BLaER1 (cell line): ENCODE measurements around the gene IL17RE.
"Not testable (repeated sequence)": the region's sequence is repeated elsewhere in the genome, so short reads cannot be mapped to it uniquely, and the experiment has no call there.

ENCODE experiments used
- H3K27ac ChIP-seq: shearing (Covaris generic); formaldehyde crosslinking; 2 replicates; pipeline ENCODE4 v1.8.1; 2022
- H3K27me3 ChIP-seq: shearing (Covaris generic); formaldehyde crosslinking; 2 replicates; pipeline ENCODE4 v1.8.1; 2022
- H3K36me3 ChIP-seq: shearing (Covaris generic); formaldehyde crosslinking; 2 replicates; pipeline ENCODE4 v1.8.1; 2022
- H3K4me1 ChIP-seq: shearing (Covaris generic); formaldehyde crosslinking; 2 replicates; pipeline ENCODE4 v1.8.1; 2022
- H3K4me2 ChIP-seq: shearing (Covaris generic); formaldehyde crosslinking; 2 replicates; pipeline ENCODE4 v1.8.1; 2022
- H3K4me3 ChIP-seq: shearing (Covaris generic); formaldehyde crosslinking; 2 replicates; pipeline ENCODE4 v1.8.1; 2022
- H3K9ac ChIP-seq: shearing (Covaris generic); formaldehyde crosslinking; 2 replicates; pipeline ENCODE4 v1.8.1; 2022
- H3K9me3 ChIP-seq: shearing (Covaris generic); formaldehyde crosslinking; 2 replicates; pipeline ENCODE4 v1.8.1; 2022
- H4K20me1 ChIP-seq: shearing (Covaris generic); formaldehyde crosslinking; 2 replicates; pipeline ENCODE4 v1.8.1; 2022
- Cebpa-rat ChIP-seq: shearing (Covaris generic); IDR thresholded peaks from 2 replicates; pipeline ENCODE4 v1.8.1; 2022

IL17RE gene

DNA sequence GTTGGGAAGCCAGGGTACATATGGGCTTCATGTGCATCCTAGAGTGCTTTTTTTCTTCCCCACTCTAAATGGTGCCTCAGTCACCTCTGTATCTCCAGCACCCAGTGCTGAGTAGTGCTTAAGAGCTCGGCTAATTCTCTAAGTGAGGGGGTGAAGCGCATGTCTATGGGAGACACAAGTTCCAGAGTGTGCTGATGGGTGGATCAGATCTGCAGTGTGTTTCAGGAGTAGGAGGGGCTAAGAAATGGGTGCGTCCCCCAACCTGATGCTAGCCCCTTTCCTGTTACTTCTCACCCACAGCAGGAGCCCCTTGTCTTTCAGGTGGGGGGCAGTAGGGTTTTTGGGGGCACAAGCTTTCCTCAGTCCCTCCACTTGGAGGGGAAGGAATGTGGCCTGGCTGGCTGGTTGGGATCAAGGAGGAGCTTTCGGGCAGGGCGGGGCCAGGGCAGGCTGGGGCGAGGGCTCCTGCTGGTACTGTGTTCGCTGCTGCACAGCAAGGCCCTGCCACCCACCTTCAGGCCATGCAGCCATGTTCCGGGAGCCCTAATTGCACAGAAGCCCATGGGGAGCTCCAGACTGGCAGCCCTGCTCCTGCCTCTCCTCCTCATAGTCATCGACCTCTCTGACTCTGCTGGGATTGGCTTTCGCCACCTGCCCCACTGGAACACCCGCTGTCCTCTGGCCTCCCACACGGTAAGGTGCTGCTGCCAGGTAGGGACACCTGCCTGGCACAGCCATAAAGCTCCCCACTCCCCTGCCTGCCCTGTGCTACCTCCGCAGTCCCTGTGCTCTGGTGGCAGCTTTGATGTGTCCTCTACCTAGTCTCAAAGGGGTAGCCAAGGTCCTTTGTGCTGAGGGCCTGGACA lies at the start of gene IL17RE:
TSS of gene IL17RE (plus strand) at position 477 of the 866 bp plus-strand sequence. CDS start at position 562, 85 bp downstream.
- TF ChIP-seq Cebpa-rat, result no peak
- Histone ChIP-seq H3K4me3 (0 out of 2 replicates have a peak within 1 kb of the TSS, but pooled peaks have one; percentile 38), H3K4me2 (peak within 1 kb of the TSS; percentile 84), H3K27ac (peak within 1 kb of the TSS; percentile 66), H3K4me1 (peaks cover 32% of the 10 kb centered on the region), H3K9ac (peak within 1 kb of the TSS; percentile 48; the same call in 1 of the 2 replicates), H3K27me3 (no peaks in the 10 kb centered on the region), H3K36me3 (0 out of 2 replicates have a peak, but pooled peaks cover under 1% of the 10 kb centered on the region), H4K20me1 (peaks cover 13% of the 10 kb centered on the region; the same call in 1 of the 2 replicates), H3K9me3 (no peaks in the 10 kb centered on the region)

GRCh38 chr3:9854291-9854940 lies 48.2 kb upstream of the IL17RE start:
- H3K36me3 ChIP-seq, H4K20me1 ChIP-seq, H3K27ac ChIP-seq, H3K4me1 ChIP-seq, H3K9me3 ChIP-seq, H3K27me3 ChIP-seq, H3K9ac ChIP-seq, H3K4me2 ChIP-seq, H3K4me3 ChIP-seq: not testable (repeated sequence)

DNA sequence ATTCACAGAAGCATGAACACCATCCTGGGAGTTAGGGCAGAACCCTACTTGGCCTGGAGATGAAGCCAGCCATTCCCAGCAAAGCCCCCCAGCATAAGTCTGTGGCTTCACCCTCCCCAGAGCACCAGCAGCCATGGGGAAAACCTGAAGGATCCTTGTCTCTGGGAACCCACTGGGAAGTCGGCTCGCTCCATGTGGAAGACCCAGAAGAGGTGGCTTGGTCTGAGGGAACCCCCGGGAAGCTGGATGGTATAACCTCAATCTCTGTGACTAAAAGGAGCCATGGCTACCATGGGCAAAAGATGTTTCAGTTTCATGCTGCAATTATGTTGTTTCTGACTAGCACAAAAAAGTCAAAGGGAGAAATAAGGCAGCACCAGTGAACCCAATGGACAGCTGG lies 47.1 kb upstream of the IL17RE start:
- Histone ChIP-seq H3K27me3 (no peaks in the 10 kb centered on the region), H3K9ac (no peak overlapping the region), H3K27ac (no peak overlapping the region), H3K9me3 (no peaks in the 10 kb centered on the region), H4K20me1 (no peaks in the 10 kb centered on the region), H3K36me3 (no peaks in the 10 kb centered on the region), H3K4me1 (no peaks in the 10 kb centered on the region), H3K4me3 (no peak overlapping the region), H3K4me2 (no peak overlapping the region)
- no peak for TF ChIP-seq Cebpa-rat

DNA sequence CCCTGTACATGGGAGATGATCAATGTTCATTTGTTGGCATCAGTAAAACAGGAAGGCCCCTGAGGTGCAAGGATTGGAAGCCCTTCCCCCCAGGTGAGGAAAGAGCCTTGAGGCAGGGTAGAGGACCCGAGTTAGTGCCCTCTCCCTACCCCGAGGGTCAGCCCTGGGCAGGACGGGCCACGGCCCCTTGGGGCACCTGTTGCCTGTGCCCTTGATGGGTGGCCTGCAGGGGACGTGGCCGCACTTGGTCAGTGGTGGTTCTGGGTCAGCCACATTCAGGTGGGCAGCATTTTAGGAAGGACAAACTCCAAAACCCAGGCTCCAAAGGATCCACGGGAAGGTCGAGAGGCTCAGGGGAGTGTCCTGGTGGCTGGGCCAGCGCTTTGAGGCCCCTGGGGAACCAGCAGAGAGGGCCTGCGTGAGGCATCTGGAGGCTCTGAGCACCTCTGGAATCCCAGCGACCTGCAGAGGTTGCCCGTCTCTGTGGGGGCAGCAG lies 43.1 kb upstream of the IL17RE start:
- no peak for TF ChIP-seq Cebpa-rat
- H3K36me3 ChIP-seq, result no peaks in the 10 kb centered on the region
- 0 out of 2 replicates have a peak, but pooled peaks cover 9% of the 10 kb centered on the region for H3K27me3 ChIP-seq

DNA sequence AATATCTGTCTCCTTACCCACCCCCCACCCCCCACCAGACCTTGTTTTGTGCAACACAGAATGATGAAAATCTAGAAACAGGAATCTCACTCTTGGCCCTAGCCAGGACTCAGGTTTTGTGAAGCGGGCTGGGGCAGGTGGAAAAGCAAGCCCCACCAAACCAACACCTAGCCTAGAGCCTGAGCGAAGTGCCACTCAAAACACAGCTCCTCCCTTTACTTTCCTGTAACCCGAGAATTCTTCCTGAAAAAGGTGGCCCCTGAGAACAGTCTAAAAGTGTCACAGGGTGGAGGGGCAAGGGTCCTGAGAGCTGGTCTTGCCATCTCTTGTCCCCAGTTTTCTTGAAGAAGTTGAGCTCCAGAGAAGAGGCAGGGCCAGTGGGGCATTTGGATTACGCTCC lies 41.4 kb upstream of the IL17RE start:
- H3K9ac ChIP-seq, result no peak overlapping the region
- H3K4me2 ChIP-seq, result no peak overlapping the region
- H3K9me3 ChIP-seq, result no peaks in the 10 kb centered on the region

More for the DNA sequence above, 43.1 kb upstream of the IL17RE start:
- peaks cover 7% of the 10 kb centered on the region; the same call in 1 of the 2 replicates for H3K4me1 ChIP-seq
- H3K4me2 ChIP-seq, result no peak overlapping the region
- no peak overlapping the region for H3K4me3 ChIP-seq
- no peaks in the 10 kb centered on the region for H3K9me3 ChIP-seq
- H3K9ac ChIP-seq, result no peak overlapping the region
- no peaks in the 10 kb centered on the region for H4K20me1 ChIP-seq
- no peak overlapping the region for H3K27ac ChIP-seq

DNA sequence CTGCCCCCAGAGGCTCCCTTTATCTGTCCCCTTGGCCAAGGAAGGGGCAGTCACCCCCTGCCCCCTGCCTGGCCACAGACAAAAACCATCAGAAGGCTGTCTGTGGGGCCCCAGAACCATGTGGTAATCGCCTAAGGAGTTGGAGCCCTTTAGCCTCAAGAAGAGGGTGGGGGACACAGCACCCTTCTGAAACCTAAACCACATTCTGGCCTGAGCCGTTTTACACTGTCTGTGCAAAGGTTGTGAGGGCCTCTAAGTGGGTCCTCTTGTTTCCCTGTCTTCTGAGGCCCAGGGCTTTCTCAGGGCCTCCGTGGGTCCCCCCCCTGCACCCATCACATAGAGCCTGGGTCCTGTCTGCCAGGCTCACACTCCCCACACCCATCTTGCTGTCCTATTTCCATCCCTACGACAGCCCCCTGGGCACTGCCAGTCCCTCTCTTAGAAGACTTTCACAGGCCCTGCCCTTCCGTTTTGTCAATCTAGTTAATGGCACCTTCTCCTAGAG lies 41.0 kb upstream of the IL17RE start:
- no peak overlapping the region for H3K4me3 ChIP-seq
- H3K27me3 ChIP-seq, result 0 out of 2 replicates have a peak, but pooled peaks cover 9% of the 10 kb centered on the region
- no peaks in the 10 kb centered on the region for H3K9me3 ChIP-seq
- H3K9ac ChIP-seq, result no peak overlapping the region
- H3K4me2 ChIP-seq, result no peak overlapping the region
- H3K27ac ChIP-seq, result no peak overlapping the region
- no peak for TF ChIP-seq Cebpa-rat
- no peaks in the 10 kb centered on the region for H3K36me3 ChIP-seq
- H4K20me1 ChIP-seq, result no peaks in the 10 kb centered on the region
- H3K4me1 ChIP-seq, result peaks cover 9% of the 10 kb centered on the region; the same call in 1 of the 2 replicates

More for the DNA sequence above, 41.4 kb upstream of the IL17RE start:
- no peak for TF ChIP-seq Cebpa-rat
- Histone ChIP-seq H3K36me3 (no peaks in the 10 kb centered on the region), H3K4me3 (no peak overlapping the region), H3K27ac (no peak overlapping the region), H3K4me1 (peaks cover 9% of the 10 kb centered on the region; the same call in 1 of the 2 replicates), H4K20me1 (no peaks in the 10 kb centered on the region), H3K27me3 (0 out of 2 replicates have a peak, but pooled peaks cover 9% of the 10 kb centered on the region)

- H3K36me3 ChIP-seq, result no peaks in the 10 kb centered on the region
- H3K27ac ChIP-seq, result no peak overlapping the region
- peak overlapping the region; percentile 37 for H3K4me2 ChIP-seq
- 0 out of 2 replicates have a peak, but pooled peaks cover 9% of the 10 kb centered on the region for H3K27me3 ChIP-seq
- TF ChIP-seq Cebpa-rat, result no peak
- no peaks in the 10 kb centered on the region for H4K20me1 ChIP-seq
- no peaks in the 10 kb centered on the region for H3K9me3 ChIP-seq
- no peak overlapping the region for H3K4me3 ChIP-seq
- no peak overlapping the region for H3K9ac ChIP-seq
- H3K4me1 ChIP-seq, result peaks cover 9% of the 10 kb centered on the region; the same call in 1 of the 2 replicates
Observed at GRCh38 chr3:9862391-9863057, 40.1 kb upstream of the IL17RE start.

DNA sequence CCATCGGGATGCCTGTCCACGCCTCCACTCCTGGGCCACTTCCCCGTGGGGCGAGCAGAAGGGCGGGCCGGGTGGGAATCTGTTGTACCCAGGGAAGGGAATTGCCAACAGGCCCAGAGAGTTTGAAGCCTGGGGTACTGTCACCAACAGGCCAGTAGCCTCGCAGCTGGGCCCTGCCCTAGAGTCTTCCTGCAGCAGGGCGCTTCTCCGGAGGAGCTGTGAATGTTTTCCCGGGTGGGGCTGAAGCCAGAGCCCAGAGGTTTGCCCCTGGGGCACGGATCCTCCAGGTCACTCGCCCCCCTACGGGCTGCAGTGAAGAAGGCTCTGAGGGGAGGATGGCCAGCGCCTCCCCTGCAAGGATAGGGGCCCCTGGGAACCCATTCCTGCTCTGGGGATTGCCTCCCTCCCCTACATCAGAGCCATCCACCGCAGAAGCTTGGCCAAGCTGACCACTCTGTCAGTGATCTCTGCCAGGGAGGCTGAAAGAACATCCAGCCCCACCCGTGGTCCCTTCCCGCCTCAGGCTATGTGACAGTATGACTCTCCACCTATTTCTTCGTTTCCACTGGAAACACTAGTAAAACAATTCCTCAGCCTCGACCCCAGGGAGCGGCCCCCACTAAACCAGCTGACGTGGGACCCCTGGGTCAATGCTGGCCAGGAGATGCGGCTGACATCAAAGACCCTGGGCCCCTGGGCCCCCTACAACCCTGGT lies 39.4 kb upstream of the IL17RE start:
- Histone ChIP-seq H4K20me1 (no peaks in the 10 kb centered on the region), H3K27me3 (0 out of 2 replicates have a peak, but pooled peaks cover 9% of the 10 kb centered on the region), H3K4me1 (peaks cover 9% of the 10 kb centered on the region; the same call in 1 of the 2 replicates), H3K9me3 (no peaks in the 10 kb centered on the region), H3K4me2 (no peak overlapping the region), H3K4me3 (no peak overlapping the region), H3K27ac (no peak overlapping the region), H3K36me3 (no peaks in the 10 kb centered on the region), H3K9ac (no peak overlapping the region)
- TF ChIP-seq Cebpa-rat, result no peak
